ENCODE measurements around the gene POU2F3. TPM values are rescaled to one million over a fixed set of nuclear protein-coding genes. Genes with fewer than 3 reads are reported as not detected.

Gene POU2F3
- total RNA-seq, 1 donor from 2014 or later = 1.2 TPM

Other genes starting within 250 kb of the POU2F3 start
- gene TRIM29, start 102.0 kb upstream of the POU2F3 start, total RNA-seq = not detected in 2 replicates
- 4.3 and 4.4 TPM in 2 replicates for gene OAF, start 29.1 kb upstream of the POU2F3 start, total RNA-seq
- gene TLCD5, start 85.2 kb downstream of the POU2F3 start, total RNA-seq = 0.80 and 1.0 TPM in 2 replicates
- 26.8 and 27.2 TPM in 2 replicates for gene ARHGEF12, start 96.3 kb downstream of the POU2F3 start, total RNA-seq